Right cardiac atrium (tissue), 5 donors: Measurements from ENCODE around the gene CMIP. TPM values are rescaled to one million over a fixed set of nuclear protein-coding genes. Genes with fewer than 3 reads are reported as not detected.

ENCODE experiments used
- ATAC-seq, 2 donors: fragments of 200-7000 bp; cut with Tn5 transposase; one replicate each; pipeline versions ENCODE4 v1.8.0 to v1.9.1; 2020; ENCODE audit warnings: moderate library complexity in 2 of 2, mild to moderate bottlenecking in 1 of 2
- DNase-seq, 3 donors: peaks; one replicate each; pipeline ENCODE4 v3.0.0-alpha.2; 2020
- H3K27ac ChIP-seq: one replicate; pipeline ENCODE4 v1.5.1; 2013; ENCODE audit warnings: mild to moderate bottlenecking, low read length, control low read depth, moderate library complexity
- H3K27me3 ChIP-seq: one replicate; pipeline ENCODE4 v1.6.1; 2013; ENCODE audit not compliant: control insufficient read depth, insufficient read depth
- H3K4me1 ChIP-seq: one replicate; pipeline ENCODE4 v1.6.1; 2013; ENCODE audit warnings: low read length; ENCODE audit not compliant: control insufficient read depth, insufficient read depth
- H3K4me3 ChIP-seq: one replicate; pipeline ENCODE4 v1.5.1; 2013; ENCODE audit warnings: low read length, control low read depth
- H3K9me3 ChIP-seq: one replicate; pipeline ENCODE4 v1.6.1; 2013; ENCODE audit warnings: low read length; ENCODE audit not compliant: control insufficient read depth
- WGBS: extraction: QIAGEN DNeasy Blood & Tissue Kit; methylation state at CpG from one replicate; pipeline ENCODE4 v1.1.7; 2013; 5-methylcytosine and 5-hydroxymethylcytosine counted together
- intact Hi-C, 4 donors: fragments of 100-400 bp; cut with DNase I; formaldehyde crosslinking; loops; one replicate each; pipeline versions ENCODE4 v1.11.0 to v1.14.0; 2022 to 2023
- polyA plus RNA-seq: library from polyadenylated mRNA; stranded (reverse); fragments of 200-250 nt; gene quantifications from one replicate; pipeline ENCODE4 v1.2.3, GENCODE V29; 2013
- total RNA-seq, 4 donors: library from RNA; stranded (reverse); fragmentation: NEBNext Ultra II Directional; extraction: Animal tissue kit (Norgen Biotek cat#: 25700); gene quantifications; one replicate each; pipeline ENCODE4 v1.2.1, GENCODE V29; 2021
- donor health status: healthy with polysubstance abuse.
- donor health status: DM: no; HTN: yes; CAD: no.
- donor health status: DM: no; HTN: no; CAD: no.
- donor health status: DM: no; HTN: yes; CAD: no; lungs with severe emphysema.
- donor health status: DM: yes; HTN: yes; CAD: no.

The CMIP gene
- total and polyA plus RNA-seq, 5 donors: 9.0 to 29.0 (median 19.2) TPM

GRCh38 chr16:81716478-81717225 lies 272.0 kb downstream of the CMIP start:
- 87% methylated on average over 10 of the region's 10 CpGs for WGBS
- Histone ChIP-seq H3K27ac (no peak overlapping the region), H3K4me3 (no peak overlapping the region), H3K9me3 (no peaks in the 10 kb centered on the region), H3K27me3 (no peaks in the 10 kb centered on the region), H3K4me1 (peaks cover 4% of the 10 kb centered on the region)
- ATAC-seq (no peak), DNase-seq (no peak)
- intact Hi-C loops: loop anchor here in 1 of 4 donors (10.0 kb wide), 1 partner anchor 82 kb away; no protein-coding TSS in a partner anchor

GRCh38 chr16:81717662-81718189 lies 273.1 kb downstream of the CMIP start:
- intact Hi-C loops: loop anchor here in 1 of 4 donors (10.0 kb wide), 1 partner anchor 83 kb away; no protein-coding TSS in a partner anchor
- no peaks in the 10 kb centered on the region for H3K9me3 ChIP-seq
- H3K4me1 ChIP-seq: peaks cover 4% of the 10 kb centered on the region
- no peak overlapping the region for H3K4me3 ChIP-seq
- H3K27me3 ChIP-seq: no peaks in the 10 kb centered on the region
- DNase-seq (no peak), ATAC-seq (peak in 1 of 2 donors; percentile 44)
- no peak overlapping the region for H3K27ac ChIP-seq
- 64% methylated on average over 8 of the region's 8 CpGs for WGBS

- H3K27me3 ChIP-seq: no peaks in the 10 kb centered on the region
- H3K27ac ChIP-seq: no peak overlapping the region
- DNase-seq: no peak
- no peaks in the 10 kb centered on the region for H3K9me3 ChIP-seq
- intact Hi-C loops: loop anchor here in 1 of 4 donors (10.0 kb wide), 1 partner anchor 84 kb away; no protein-coding TSS in a partner anchor
- no peak for ATAC-seq
- WGBS: 42% methylated on average over 5 of the region's 5 CpGs
- H3K4me3 ChIP-seq: no peak overlapping the region
- peaks cover 4% of the 10 kb centered on the region for H3K4me1 ChIP-seq
These were observed 274.0 kb downstream of the CMIP start for GRCh38 chr16:81718637-81719036.

GRCh38 chr16:81719993-81720392 lies 275.4 kb downstream of the CMIP start:
- no peak overlapping the region for H3K27ac ChIP-seq

GRCh38 chr16:81720973-81721906 lies 276.6 kb downstream of the CMIP start:
- Histone ChIP-seq H3K4me3 (no peak overlapping the region), H3K4me1 (peaks cover 4% of the 10 kb centered on the region), H3K9me3 (no peaks in the 10 kb centered on the region), H3K27me3 (no peaks in the 10 kb centered on the region), H3K27ac (no peak overlapping the region)
- ATAC-seq: no peak
- no peak for DNase-seq
- 85% methylated on average over 10 of the region's 10 CpGs for WGBS
- intact Hi-C loops: loop anchor here (5.0 to 10.0 kb wide), 4 partner anchors 99 to 356 kb away; no protein-coding TSS in a partner anchor

More at GRCh38 chr16:81719993-81720392, 275.4 kb downstream of the CMIP start:
- Histone ChIP-seq H3K4me3 (no peak overlapping the region), H3K9me3 (no peaks in the 10 kb centered on the region), H3K4me1 (peaks cover 4% of the 10 kb centered on the region), H3K27me3 (no peaks in the 10 kb centered on the region)
- DNase-seq (no peak), ATAC-seq (no peak)
- WGBS: 90% methylated on average over 2 of the region's 2 CpGs
- intact Hi-C loops: loop anchor here (5.0 to 10.0 kb wide), 5 partner anchors 85 to 355 kb away; no protein-coding TSS in a partner anchor

- H3K27me3 ChIP-seq: no peaks in the 10 kb centered on the region
- no peak overlapping the region for H3K27ac ChIP-seq
- H3K4me3 ChIP-seq: no peak overlapping the region
- no peak for DNase-seq
- H3K4me1 ChIP-seq: peaks cover 4% of the 10 kb centered on the region
- intact Hi-C loops: loop anchor here (1.0 to 10.0 kb wide), 5 partner anchors 101 to 358 kb away; no protein-coding TSS in a partner anchor
- WGBS: 38% methylated on average over 8 of the region's 8 CpGs
- H3K9me3 ChIP-seq: no peaks in the 10 kb centered on the region
- peak; percentile 91 to 94 for ATAC-seq
These were observed 278.6 kb downstream of the CMIP start for GRCh38 chr16:81723098-81723723.

- Histone ChIP-seq H3K4me1 (no peaks in the 10 kb centered on the region), H3K9me3 (no peaks in the 10 kb centered on the region), H3K27me3 (no peaks in the 10 kb centered on the region), H3K27ac (no peak overlapping the region), H3K4me3 (no peak overlapping the region)
- 74% methylated on average over 4 of the region's 4 CpGs for WGBS
- no peak for DNase-seq
- ATAC-seq: no peak
- intact Hi-C loops: loop anchor here in 1 of 4 donors (10.0 kb wide), 1 partner anchor 364 kb away; no protein-coding TSS in a partner anchor
These were observed 283.8 kb downstream of the CMIP start for GRCh38 chr16:81728435-81728834.

GRCh38 chr16:81729451-81729850 lies 284.8 kb downstream of the CMIP start:
- WGBS: 83% methylated on average over 16 of the region's 16 CpGs
- Histone ChIP-seq H3K27me3 (no peaks in the 10 kb centered on the region), H3K4me1 (no peaks in the 10 kb centered on the region), H3K4me3 (no peak overlapping the region), H3K27ac (no peak overlapping the region), H3K9me3 (no peaks in the 10 kb centered on the region)
- DNase-seq (no peak), ATAC-seq (peak in 1 of 2 donors; percentile 23)
- intact Hi-C loops: loop anchor here in 1 of 4 donors (10.0 kb wide), 1 partner anchor 365 kb away; no protein-coding TSS in a partner anchor

- intact Hi-C loops: loop anchor here in 1 of 4 donors (10.0 kb wide), 1 partner anchor 526 kb away; no protein-coding TSS in a partner anchor
- H3K4me3 ChIP-seq: peak overlapping the region; percentile 1
- no peaks in the 10 kb centered on the region for H3K4me1 ChIP-seq
- 9% methylated on average over 47 of the region's 47 CpGs for WGBS
- DNase-seq (peak; percentile 93 to 96 (median 96)), ATAC-seq (peak; percentile 97)
- H3K27me3 ChIP-seq: no peaks in the 10 kb centered on the region
- H3K27ac ChIP-seq: peak overlapping the region; percentile 28
- no peaks in the 10 kb centered on the region for H3K9me3 ChIP-seq
These were observed 285.8 kb downstream of the CMIP start for GRCh38 chr16:81730090-81731051.
